ENCODE measurements around the gene ARHGAP6. TPM values are rescaled to one million over a fixed set of nuclear protein-coding genes. Genes with fewer than 3 reads are reported as not detected.
A peak's percentile ranks its signal among the peaks of the same experiment; 100 is the strongest.

Gene ARHGAP6
- total and polyA plus RNA-seq, 7 donors, result 1.8 to 20.6 (median 6.4) TPM

- DNase-seq (no peak), ATAC-seq (no peak)
- H3K27me3 ChIP-seq (ENCODE audit: insufficient read depth in 3 of 3, low read length in 2 of 3), result no peaks in the 10 kb centered on the region
- intact Hi-C loops (cut with DNase I), result no loop called here
- WGBS, 3 donors, result 81 to 97% (median 89%) methylated on average over 4 of the region's 4 CpGs
- H3K4me3 ChIP-seq, result no peak overlapping the region
- H3K9me3 ChIP-seq, result no peaks in the 10 kb centered on the region
- no peaks in the 10 kb centered on the region for H3K4me1 ChIP-seq
- no peaks in the 10 kb centered on the region for H3K36me3 ChIP-seq (ENCODE audit: insufficient read depth in 1 of 2, low read depth in 1 of 2)
- H3K27ac ChIP-seq, result no peak overlapping the region
- no peak for TF ChIP-seq CTCF (IDR thresholded peaks at IDR 0.05)
Measured at GRCh38 chrX:11355259-11355909, 310.3 kb downstream of the ARHGAP6 start.

GRCh38 chrX:11352296-11352741 lies 313.4 kb downstream of the ARHGAP6 start:
- WGBS, 3 donors, result 71 to 87% (median 76%) methylated on average over 1 of the region's 1 CpG
- no peaks in the 10 kb centered on the region for H3K4me1 ChIP-seq
- no peaks in the 10 kb centered on the region for H3K36me3 ChIP-seq (ENCODE audit: insufficient read depth in 1 of 2, low read depth in 1 of 2)
- ATAC-seq (peak in 1 of 4 donors; percentile 35), DNase-seq (no peak)
- TF ChIP-seq CTCF (IDR thresholded peaks at IDR 0.05), result no peak
- no peaks in the 10 kb centered on the region for H3K27me3 ChIP-seq (ENCODE audit: insufficient read depth in 3 of 3, low read length in 2 of 3)
- no peak overlapping the region for H3K4me3 ChIP-seq
- peak overlapping the region; percentile 66 for H3K27ac ChIP-seq
- intact Hi-C loops (cut with DNase I), result no loop called here
- H3K9me3 ChIP-seq, result no peaks in the 10 kb centered on the region

GRCh38 chrX:11351375-11352295 lies 314.1 kb downstream of the ARHGAP6 start:
- Histone ChIP-seq H3K4me3 (peak overlapping the region; percentile 38), H3K9me3 (no peaks in the 10 kb centered on the region), H3K27ac (peak overlapping the region; percentile 66), H3K4me1 (no peaks in the 10 kb centered on the region), H3K36me3 (ENCODE audit: insufficient read depth in 1 of 2, low read depth in 1 of 2) (no peaks in the 10 kb centered on the region), H3K27me3 (ENCODE audit: insufficient read depth in 3 of 3, low read length in 2 of 3) (no peaks in the 10 kb centered on the region)
- 20 to 35% (median 31%) methylated on average over 11 of the region's 11 CpGs for WGBS, 3 donors
- peak; percentile 64 to 77 for DNase-seq
- intact Hi-C loops (cut with DNase I), result no loop called here
- peak; percentile 78 to 92 (median 89) for ATAC-seq
- TF ChIP-seq CTCF (IDR thresholded peaks at IDR 0.05), result no peak

DNA sequence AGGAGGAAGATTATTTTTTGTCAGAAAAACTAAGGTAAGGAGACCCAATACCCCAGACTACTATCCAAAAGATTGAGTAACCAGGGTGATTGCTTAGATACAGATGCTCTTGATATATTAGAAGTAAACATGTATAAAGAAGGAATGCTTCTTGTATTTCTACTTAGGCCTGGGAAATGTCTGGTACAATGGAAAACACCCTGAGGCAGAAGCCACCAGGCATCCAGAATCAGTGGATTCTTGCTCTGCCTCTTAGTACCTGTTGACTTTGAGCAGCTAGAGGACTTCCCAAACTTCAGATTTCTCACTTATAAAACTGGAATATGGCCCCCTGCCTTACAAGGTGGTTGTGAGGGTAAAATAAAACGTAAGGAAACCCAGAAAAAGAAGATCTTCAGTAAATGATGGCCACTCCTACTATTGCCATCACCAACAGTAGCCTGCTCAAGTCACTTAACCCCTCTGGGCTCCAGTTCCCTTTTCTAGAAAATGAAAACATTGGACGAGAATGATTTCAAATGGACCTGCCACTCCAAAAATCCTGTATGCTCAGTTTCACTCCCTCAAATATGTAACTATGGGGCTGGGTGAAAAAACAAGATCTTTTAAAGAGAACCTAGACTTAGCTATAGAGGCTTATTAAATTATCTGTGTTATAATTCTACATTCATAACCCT lies 315.9 kb downstream of the ARHGAP6 start:
- DNase-seq (no peak), ATAC-seq (no peak)
- Histone ChIP-seq H3K4me1 (no peaks in the 10 kb centered on the region), H3K4me3 (peak overlapping the region; percentile 48), H3K9me3 (no peaks in the 10 kb centered on the region), H3K27me3 (ENCODE audit: insufficient read depth in 3 of 3, low read length in 2 of 3) (no peaks in the 10 kb centered on the region), H3K27ac (no peak overlapping the region), H3K36me3 (ENCODE audit: insufficient read depth in 1 of 2, low read depth in 1 of 2) (no peaks in the 10 kb centered on the region)
- WGBS, 3 donors, result 42 to 69% (median 60%) methylated on average over 2 of the region's 2 CpGs
- intact Hi-C loops (cut with DNase I), result no loop called here
- TF ChIP-seq CTCF (IDR thresholded peaks at IDR 0.05), result no peak
